Measurements from ENCODE around the gene ESYT3.
"Not testable (repeated sequence)": the region's sequence is repeated elsewhere in the genome, so short reads cannot be mapped to it uniquely, and the experiment has no call there.

Gene ESYT3

DNA sequence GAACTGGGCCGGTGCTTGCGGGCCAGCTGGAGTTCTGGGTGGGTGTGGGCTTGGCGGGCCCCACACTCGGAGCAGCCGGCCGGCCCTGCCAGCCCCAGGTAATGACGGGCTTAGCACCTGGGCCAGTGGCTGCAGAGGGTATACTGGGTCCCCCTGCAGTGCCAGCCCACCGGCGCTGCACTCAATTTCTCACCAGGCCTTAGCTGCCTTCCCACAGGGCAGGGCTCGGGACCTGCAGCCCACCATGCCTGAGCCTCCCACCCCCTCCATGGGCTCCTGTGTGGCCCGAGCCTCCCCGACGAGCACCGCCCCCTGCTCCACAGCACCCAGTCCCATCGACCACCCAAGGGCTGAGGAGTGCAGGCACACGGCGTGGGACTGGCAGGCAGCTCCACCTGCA, 50.3 kb downstream of the ESYT3 start:
- not testable (repeated sequence) for DNase-seq (ENCODE audit: low spot score); FAIRE-seq

- not testable (repeated sequence) for FAIRE-seq; DNase-seq (ENCODE audit: low spot score)
Measured at GRCh38 chr3:138486580-138486979, 52.2 kb downstream of the ESYT3 start.

- no peak for FAIRE-seq
- no peak for DNase-seq (ENCODE audit: low spot score)
Measured at GRCh38 chr3:138491971-138492370, 57.6 kb downstream of the ESYT3 start.

- DNase-seq (ENCODE audit: low spot score) (no peak), FAIRE-seq (no peak)
Measured at GRCh38 chr3:138492980-138493675, 58.7 kb downstream of the ESYT3 start.

GRCh38 chr3:138493804-138494606, 59.6 kb downstream of the ESYT3 start:
- DNase-seq (ENCODE audit: low spot score) (no peak), FAIRE-seq (no peak)

GRCh38 chr3:138494607-138494929, 60.2 kb downstream of the ESYT3 start:
- FAIRE-seq (no peak), DNase-seq (ENCODE audit: low spot score) (no peak)

- DNase-seq (ENCODE audit: low spot score); FAIRE-seq: not testable (repeated sequence)
Measured at GRCh38 chr3:138495638-138496037, 61.2 kb downstream of the ESYT3 start.

GRCh38 chr3:138496436-138496835, 62.0 kb downstream of the ESYT3 start:
- FAIRE-seq (no peak), DNase-seq (ENCODE audit: low spot score) (no peak)

DNA sequence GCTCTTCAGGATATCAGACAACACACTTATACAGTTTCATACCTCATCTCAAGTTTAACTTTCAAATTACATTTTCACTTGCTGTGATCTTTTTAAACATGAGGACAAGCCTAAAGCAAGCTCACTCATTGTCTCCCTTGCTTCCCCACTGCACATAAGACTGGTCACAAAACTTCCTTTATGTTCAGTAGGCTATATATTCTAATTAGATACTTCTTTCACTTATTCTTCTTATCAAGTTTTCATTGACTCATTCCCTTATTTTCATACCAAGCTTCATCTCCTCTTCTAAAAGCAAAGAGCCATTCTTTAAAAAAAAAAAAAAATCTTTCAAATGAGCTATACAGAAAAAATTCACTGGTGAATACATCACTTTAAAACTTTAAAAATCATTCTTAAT, 62.6 kb downstream of the ESYT3 start:
- DNase-seq (ENCODE audit: low spot score) (no peak), FAIRE-seq (no peak)

GRCh38 chr3:138497851-138498250, 63.4 kb downstream of the ESYT3 start:
- DNase-seq (ENCODE audit: low spot score), result no peak

GRCh38 chr3:138498991-138499390, 64.6 kb downstream of the ESYT3 start:
- FAIRE-seq (no peak), DNase-seq (ENCODE audit: low spot score) (no peak)

More at GRCh38 chr3:138497851-138498250, 63.4 kb downstream of the ESYT3 start:
- no peak for FAIRE-seq

DNA sequence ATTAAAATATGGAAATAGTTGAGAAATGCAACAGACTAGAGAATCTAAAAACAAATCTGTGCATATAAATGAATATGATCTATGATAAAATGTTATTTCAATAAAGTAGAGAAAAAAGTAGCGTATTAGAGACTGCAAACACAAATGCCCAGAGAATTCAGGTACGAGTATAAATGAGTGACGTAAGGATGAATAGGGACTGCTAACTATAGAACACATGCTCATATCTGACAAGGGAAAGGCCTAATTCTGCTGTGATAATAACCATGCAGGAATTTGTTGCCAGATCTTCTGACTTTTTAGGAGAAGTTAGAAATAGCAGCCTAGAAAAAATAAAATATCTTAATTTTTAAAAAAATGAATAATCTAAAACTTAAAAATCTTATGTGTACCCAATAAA, 73.1 kb downstream of the ESYT3 start:
- no peak for FAIRE-seq
- DNase-seq (ENCODE audit: low spot score), result no peak

DNA sequence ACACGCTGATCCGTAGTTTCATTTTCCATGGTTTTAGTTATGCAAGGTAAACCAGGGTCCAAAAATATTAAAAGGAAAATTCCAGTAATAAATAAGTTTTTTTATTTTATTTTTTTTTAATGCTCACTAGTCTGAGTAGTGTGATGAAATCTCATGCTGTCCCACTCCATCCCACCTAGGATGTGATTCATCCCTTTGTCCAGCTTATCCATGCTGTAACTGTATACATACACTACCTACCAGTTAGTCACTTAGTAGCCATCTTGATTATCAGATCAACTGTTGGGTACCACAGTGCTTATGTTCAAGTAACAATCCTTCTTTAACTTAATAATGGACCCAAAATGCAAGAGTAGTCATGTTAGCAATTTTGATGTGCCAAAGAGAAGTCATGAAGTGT, 75.2 kb downstream of the ESYT3 start:
- DNase-seq (ENCODE audit: low spot score), result no peak
- FAIRE-seq, result no peak

DNA sequence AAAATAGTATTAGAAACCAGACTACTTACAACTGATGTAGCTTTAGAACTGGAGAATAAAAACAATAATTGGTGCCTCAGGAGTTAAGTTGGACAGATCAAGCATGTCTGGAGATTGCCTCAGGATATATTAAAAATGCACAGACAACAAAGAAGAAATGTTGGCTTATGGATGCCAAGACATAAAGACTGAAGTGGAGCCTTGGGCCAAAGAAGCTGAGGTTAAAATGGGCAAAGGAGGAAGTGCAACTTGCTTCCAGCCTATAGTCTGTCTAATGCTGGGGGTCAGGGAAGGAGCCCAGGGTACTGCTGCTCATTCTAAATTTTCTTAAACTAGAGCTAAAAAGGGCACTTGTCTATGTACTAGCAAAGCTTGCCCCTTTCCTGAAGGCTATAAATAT, 77.5 kb downstream of the ESYT3 start:
- no peak for FAIRE-seq
- DNase-seq (ENCODE audit: low spot score), result no peak

GRCh38 chr3:138513090-138513843, 78.9 kb downstream of the ESYT3 start:
- FAIRE-seq (no peak), DNase-seq (ENCODE audit: low spot score) (no peak)

DNA sequence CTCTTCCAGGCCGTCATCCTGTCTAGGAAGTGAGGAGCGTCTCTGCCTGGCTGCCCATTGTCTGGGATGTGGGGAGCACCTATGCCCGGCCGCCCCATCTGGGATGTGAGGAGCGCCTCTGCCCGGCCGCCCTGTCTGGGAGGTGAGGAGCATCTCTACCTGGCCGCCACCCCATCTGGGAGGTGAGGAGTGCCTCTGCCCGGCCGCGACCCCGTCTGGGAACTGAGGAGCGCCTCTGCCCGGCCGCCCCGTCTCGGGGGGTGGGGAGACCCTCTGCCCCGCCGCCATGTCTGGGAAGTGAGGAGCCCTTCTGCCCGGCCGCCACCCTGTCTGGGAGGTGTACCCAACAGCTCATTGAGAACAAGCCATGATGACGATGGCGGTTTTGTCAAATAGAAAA, 87.0 kb downstream of the ESYT3 start:
- not testable (repeated sequence) for FAIRE-seq; DNase-seq (ENCODE audit: low spot score)
